ENCODE measurements around the gene ATP1A4.

DNA sequence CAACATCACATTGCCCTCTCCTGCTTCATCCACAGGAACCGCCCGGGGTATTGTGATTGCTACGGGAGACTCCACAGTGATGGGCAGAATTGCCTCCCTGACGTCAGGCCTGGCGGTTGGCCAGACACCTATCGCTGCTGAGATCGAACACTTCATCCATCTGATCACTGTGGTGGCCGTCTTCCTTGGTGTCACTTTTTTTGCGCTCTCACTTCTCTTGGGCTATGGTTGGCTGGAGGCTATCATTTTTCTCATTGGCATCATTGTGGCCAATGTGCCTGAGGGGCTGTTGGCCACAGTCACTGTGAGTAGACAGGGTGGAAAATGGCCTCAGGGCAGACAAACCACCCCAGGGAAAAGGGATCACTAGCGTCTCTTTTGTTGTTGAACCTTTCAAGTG is 12.7 kb downstream of the ATP1A4 start:
- TF ChIP-seq EZH2 (IDR thresholded peaks at IDR 0.05; ENCODE audit: insufficient read depth, poor library complexity, severe bottlenecking) (no peak), EZH2phosphoT487 (IDR thresholded peaks at IDR 0.05; ENCODE audit: insufficient read depth, low read depth) (no peak)
